ENCODE results near the gene YIF1A. TPM values are rescaled to one million over a fixed set of nuclear protein-coding genes. Genes with fewer than 3 reads are reported as not detected.

Gene YIF1A, protein sequence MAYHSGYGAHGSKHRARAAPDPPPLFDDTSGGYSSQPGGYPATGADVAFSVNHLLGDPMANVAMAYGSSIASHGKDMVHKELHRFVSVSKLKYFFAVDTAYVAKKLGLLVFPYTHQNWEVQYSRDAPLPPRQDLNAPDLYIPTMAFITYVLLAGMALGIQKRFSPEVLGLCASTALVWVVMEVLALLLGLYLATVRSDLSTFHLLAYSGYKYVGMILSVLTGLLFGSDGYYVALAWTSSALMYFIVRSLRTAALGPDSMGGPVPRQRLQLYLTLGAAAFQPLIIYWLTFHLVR
- 10 to 100 TPM; 42.0 to 45.3 TPM for total RNA-seq

DNA sequence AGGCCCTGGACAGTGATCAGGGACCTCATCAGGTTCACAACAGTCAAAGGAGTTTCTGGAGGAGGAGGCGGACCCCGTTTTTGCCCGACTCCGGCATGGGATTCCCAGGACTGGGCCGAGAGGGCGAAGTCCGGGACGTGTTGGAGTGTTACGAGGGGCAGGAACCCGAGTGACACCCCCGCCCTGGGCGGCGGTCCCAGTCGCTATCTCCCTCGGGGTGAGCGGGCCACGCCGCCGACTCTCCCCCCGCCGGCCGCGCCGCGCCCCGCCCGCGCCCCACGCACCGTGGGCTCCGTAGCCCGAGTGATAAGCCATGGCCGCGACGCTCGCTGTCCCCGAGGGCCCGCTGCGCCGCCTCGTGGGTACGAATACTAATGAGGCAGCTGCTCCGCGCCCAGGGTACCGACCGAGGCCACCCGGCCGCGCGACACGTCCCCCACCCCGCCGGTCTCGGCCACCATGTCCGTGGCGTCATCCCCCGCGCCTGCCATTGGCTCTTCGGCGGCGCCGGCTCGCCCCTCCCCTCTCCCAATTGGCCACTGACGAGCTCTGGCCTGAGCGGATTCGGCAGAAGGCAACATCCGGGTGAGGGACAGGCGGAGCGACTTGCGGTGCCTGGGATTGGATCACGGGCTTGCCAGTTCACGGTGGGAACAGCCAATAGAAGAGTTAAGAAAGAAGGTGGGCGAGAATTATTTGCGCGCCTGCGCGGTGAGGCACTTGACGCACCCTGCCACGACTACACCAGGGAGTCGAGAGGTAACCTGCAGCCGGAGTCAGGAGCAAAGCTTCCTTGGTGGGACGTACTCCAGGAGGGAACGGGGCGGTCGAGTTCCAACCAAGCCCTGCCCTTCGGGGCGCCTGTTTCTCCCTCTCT lies at the start of gene YIF1A:
Gene YIF1A (minus strand): TSS at position 473 of the 877 bp plus-strand sequence. CDS start 158 bp downstream, at position 315.

DNA sequence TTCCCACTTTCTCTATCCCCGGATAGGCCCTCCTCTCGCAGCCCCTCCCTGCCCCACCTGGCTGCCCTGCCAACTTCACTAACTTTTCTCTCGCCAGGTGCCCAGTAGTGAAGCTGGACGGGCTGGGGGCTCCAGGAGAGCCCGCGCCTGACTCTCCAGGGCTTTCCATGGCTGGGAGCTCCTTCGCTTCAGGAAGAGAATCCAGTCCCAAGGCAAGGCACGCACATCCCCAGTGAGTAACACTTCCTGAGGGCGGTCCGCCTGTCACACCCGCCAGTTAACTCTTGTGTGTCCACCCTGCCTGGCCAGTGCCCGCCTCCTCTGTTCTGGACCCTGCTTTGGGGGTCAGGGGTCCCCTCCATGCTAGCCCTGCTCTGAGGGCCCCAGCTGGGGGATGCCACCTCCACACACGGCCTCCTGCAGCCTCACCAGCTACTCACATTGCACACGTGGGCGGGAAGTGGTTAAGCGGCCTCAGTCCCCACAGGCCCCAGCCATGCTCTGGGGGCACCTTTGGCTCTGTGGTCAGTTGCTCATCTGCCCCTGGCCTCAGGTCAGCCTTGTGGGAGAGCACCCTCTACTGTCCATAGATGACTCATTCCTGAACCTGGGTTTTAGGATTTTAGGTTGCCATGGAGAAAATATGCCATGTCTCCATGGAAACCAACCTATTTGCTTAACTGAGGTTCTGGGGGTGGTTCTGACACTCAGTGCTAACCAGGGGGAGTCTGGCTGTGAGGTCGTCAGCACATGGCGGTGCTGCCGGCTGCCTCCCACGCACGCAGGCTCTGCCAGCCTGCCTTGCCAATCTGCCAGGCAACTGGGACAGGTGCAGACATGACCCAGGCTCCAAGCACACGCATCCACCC lies 47.5 kb upstream of the YIF1A start, which contains the start of gene RIN1:
Gene RIN1 (minus strand): TSS at position 201 of the 869 bp plus-strand sequence. CDS start 32 bp downstream, at position 169.

DNA sequence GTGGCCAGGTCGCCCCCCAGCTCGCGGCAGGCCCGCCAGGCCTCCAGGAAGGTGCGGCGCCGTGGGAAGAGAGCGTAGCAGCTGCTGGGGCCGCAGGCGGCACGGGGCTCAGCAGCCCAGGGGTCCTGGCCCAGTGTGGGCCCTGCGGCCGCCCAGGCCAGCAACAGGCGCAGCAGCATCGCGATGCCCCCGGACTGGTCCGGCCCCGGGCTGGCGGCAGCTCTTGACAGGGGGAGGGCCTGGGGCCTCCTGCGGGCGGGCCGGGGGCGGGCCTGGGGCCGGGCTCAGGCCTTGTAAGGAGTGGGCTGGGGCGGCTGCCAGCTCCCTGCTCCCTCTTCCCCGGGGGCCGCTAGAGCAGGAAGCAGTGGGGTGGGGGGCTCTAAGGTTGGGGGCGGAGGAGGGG lies 27.9 kb upstream of the YIF1A start, which contains the start of gene CD248:
Gene CD248 (minus strand): TSS at position 196 of the 403 bp plus-strand sequence. CDS start 17 bp downstream, at position 179.

DNA sequence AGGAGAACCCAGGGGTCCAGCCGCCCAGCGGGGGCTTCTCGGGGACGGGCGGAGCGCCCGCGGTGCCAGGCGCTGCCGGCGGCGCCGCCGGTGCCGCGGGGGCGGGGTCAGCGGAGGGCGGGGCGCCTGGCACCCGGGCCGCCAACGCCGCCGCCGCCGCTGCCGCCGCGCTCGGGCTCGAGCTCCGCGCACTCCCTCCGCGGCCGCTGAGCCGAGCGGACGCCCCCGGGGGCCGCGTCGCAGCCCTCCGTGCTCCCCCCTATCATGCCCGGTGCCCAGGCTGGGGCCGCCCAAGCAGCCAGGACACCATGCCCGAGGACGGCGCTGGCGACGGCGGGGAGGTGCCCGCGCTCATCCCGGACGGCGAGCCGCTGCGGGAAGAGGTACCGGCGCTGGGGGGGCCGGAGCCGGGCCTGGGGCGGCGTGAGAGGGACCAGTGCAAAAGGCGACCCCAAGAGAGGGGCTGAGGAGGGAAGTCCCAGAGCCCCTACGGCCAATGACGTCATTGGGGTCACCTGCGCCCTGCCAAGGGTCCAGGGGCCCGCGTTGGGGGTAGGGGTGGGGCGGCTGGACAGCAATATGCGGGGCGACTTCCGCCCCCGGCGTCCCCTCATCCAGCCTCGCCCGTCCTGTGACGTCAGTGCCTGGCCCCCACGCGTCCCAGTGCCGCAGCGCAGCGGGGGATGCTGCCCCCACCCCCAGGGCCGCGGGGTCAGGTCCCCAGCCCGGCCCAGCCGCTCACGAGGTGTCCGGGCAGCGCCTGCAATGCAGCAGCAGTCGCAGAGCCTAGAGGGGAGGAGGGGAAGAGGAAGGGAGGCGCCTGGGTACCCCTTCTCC lies 3.0 kb upstream of the YIF1A start, which contains the start of gene TMEM151A:
Gene TMEM151A (plus strand): TSS at position 189 of the 837 bp plus-strand sequence. CDS start 120 bp downstream, at position 309.

GRCh38 chr11:66277471-66278362 lies 11.2 kb downstream of the YIF1A start, which contains the start of gene CNIH2:
CNIH2 (plus strand) TSS chr11:66278175; CDS start chr11:66278457, 282 bp downstream.

DNA sequence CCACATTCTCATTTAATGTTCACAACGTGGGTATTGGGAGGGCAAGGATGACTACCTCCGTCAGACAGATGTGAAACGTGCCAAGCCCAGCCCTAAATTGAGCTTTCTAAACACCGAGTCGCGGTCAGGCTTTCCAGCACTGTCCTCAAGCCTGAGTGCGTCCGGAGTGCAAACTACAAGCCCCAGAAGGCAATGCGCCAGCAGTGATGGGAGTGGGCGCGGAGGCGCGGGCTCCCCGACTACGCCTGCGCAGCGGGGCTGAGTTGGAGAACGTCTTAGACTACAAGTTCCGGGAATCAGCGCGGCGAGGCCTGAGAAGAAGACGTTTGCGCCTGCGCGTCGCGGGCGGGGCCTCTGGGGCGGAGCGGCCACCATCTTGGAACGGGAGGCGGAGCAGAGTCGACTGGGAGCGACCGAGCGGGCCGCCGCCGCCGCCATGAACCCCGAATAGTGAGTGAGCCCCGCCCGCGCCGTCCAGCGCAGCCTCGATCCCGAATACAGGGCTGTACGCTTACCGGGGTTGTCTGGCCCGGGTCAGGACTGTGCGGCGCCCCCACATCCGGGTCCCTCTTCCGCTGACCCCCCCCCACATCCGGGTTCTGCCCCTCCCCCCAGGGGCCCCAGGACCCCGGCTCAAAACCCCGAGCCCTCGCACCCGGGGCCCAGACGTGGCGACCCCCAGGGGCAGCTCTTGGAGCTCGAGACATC lies 20.5 kb downstream of the YIF1A start, which contains the start of gene RAB1B:
Gene RAB1B (plus strand): TSS at position 396 of the 708 bp plus-strand sequence. CDS start 41 bp downstream, at position 437.

Other genes with a start within 250 kb of the YIF1A start
- gene GAL3ST3, start 240.0 kb downstream of the YIF1A start, total RNA-seq, result not detected
- 100 to 1,000 TPM; 202 to 203 TPM for gene SF3B2, start 236.8 kb downstream of the YIF1A start, total RNA-seq
- 100 to 1,000 TPM; 109 to 119 TPM for gene PACS1, start 218.9 kb downstream of the YIF1A start, total RNA-seq
- 10 to 100 TPM; 30.9 to 39.3 TPM for gene KLC2, start 31.4 kb downstream of the YIF1A start, total RNA-seq
- 100 to 1,000 TPM; 124 TPM for gene RAB1B, start 20.5 kb downstream of the YIF1A start, total RNA-seq
- gene CNIH2, start 11.0 kb downstream of the YIF1A start, total RNA-seq, result 1 to 10 TPM; 2.6 TPM
- gene TMEM151A, start 2.8 kb upstream of the YIF1A start, total RNA-seq, result not detected
- 1 to 10 TPM; 9.0 to 9.1 TPM for gene CD248, start 27.9 kb upstream of the YIF1A start, total RNA-seq
- 1 to 10 TPM; 3.6 to 4.3 TPM for gene RIN1, start 47.3 kb upstream of the YIF1A start, total RNA-seq
- 10 to 100 TPM; 42.9 to 48.0 TPM for gene BRMS1, start 56.0 kb upstream of the YIF1A start, total RNA-seq
- 1 to 10 TPM; 9.4 to 9.8 TPM for gene B4GAT1, start 58.5 kb upstream of the YIF1A start, total RNA-seq
- 10 to 100 TPM; 16.0 to 16.2 TPM for gene SLC29A2, start 82.6 kb upstream of the YIF1A start, total RNA-seq
- under 1 TPM in 1 of 2 experiments, not detected in 1; 0.05 TPM for gene NPAS4, start 131.9 kb upstream of the YIF1A start, total RNA-seq
- gene MRPL11, start 149.7 kb upstream of the YIF1A start, total RNA-seq, result 10 to 100 TPM; 53.0 to 57.4 TPM
- gene PELI3, start 177.8 kb upstream of the YIF1A start, total RNA-seq, result 1 to 10 TPM; 7.5 to 9.5 TPM
- 10 to 100 TPM; 61.8 to 62.5 TPM for gene DPP3, start 191.3 kb upstream of the YIF1A start, total RNA-seq
- 10 to 100 TPM; 14.8 to 16.2 TPM for gene BBS1, start 221.5 kb upstream of the YIF1A start, total RNA-seq

Data from activated naive CD4-positive, alpha-beta T cell treated with anti-CD3 and anti-CD28 coated beads, Interleukin-2, amount 10 ng/mL, durations not matched to agents 5 hours and 36 hours (primary cell).